SK-N-SH (cell line): ENCODE results near the gene CTBP2.

Source experiments
- CHD2 ChIP-seq: fragments of 150-350 bp; IDR thresholded peaks from 2 replicates; pipeline ENCODE4 v1.6.1; 2018; ENCODE audit warnings: low read length; ENCODE audit not compliant: partially characterized antibody
- ELF1 ChIP-seq: IDR thresholded peaks from 2 replicates; pipeline ENCODE4 v1.4.0; 2012
- FOXJ3 ChIP-seq: sonication (generic); formaldehyde crosslinking; IDR thresholded peaks from 2 replicates; pipeline ENCODE4 v1.5.1; 2020; ENCODE audit warnings: mild to moderate bottlenecking, missing genetic modification reagents
- FOXM1 ChIP-seq: IDR thresholded peaks from 2 replicates; pipeline ENCODE4 v1.4.0; 2012; ENCODE audit warnings: low read depth, mild to moderate bottlenecking
- JUND ChIP-seq: IDR thresholded peaks from 2 replicates; pipeline ENCODE4 v1.4.0; 2012
- POLR2AphosphoS5 ChIP-seq: IDR thresholded peaks from 2 replicates; pipeline ENCODE4 v1.6.1; 2012; ENCODE audit warnings: low read depth, low read length
- RAD21 ChIP-seq: IDR thresholded peaks from 2 replicates; pipeline ENCODE4 v1.6.1; 2012; ENCODE audit warnings: mild to moderate bottlenecking, low read length
- RFX5 ChIP-seq: IDR thresholded peaks from 2 replicates; pipeline ENCODE4 v1.6.1; 2012; ENCODE audit warnings: mild to moderate bottlenecking, improper control_type of control experiment, low read length
- TEAD4 ChIP-seq: IDR thresholded peaks from 2 replicates; pipeline ENCODE4 v1.4.0; 2012; ENCODE audit warnings: mild to moderate bottlenecking, borderline replicate concordance; ENCODE audit not compliant: insufficient read depth
- YY1 ChIP-seq: IDR thresholded peaks from 2 replicates; pipeline ENCODE4 v1.4.0; 2012; ENCODE audit warnings: low read depth, mild to moderate bottlenecking
- TF ChIP-seq, protein P1 (sequence below): fragments of 200-600 bp; sonication (generic); IDR thresholded peaks from 2 replicates; pipeline ENCODE4 v1.6.1; 2017; ENCODE audit warnings: antibody characterized with exemption, mild to moderate bottlenecking, moderate library complexity
- TF ChIP-seq, protein P2 (sequence below): fragments of 150-350 bp; IDR thresholded peaks from 2 replicates; pipeline ENCODE4 v1.6.1; 2017; ENCODE audit warnings: antibody characterized with exemption, low read length, low read depth, borderline replicate concordance

DNA sequence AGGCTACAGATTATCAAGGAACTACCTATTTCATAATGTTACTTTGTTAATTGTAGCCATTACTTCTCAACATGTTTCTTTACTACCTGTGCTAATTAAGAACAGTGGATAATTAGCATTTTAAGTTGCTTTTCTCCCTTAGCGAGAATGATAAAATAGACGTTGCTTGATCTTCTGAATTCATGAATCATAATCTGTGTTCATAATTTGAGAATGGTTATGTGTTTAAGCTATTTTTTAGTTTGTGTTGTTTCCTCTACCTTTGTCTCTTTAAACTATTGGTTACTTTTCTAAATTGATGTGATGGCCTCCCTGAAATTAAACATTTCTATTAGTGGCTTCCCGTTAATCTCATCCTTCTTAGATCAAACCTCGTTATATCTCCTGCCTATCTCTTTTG is 218.5 kb downstream of the CTBP2 start, which contains the start of gene ZRANB1:
- TF ChIP-seq, protein P1, sequence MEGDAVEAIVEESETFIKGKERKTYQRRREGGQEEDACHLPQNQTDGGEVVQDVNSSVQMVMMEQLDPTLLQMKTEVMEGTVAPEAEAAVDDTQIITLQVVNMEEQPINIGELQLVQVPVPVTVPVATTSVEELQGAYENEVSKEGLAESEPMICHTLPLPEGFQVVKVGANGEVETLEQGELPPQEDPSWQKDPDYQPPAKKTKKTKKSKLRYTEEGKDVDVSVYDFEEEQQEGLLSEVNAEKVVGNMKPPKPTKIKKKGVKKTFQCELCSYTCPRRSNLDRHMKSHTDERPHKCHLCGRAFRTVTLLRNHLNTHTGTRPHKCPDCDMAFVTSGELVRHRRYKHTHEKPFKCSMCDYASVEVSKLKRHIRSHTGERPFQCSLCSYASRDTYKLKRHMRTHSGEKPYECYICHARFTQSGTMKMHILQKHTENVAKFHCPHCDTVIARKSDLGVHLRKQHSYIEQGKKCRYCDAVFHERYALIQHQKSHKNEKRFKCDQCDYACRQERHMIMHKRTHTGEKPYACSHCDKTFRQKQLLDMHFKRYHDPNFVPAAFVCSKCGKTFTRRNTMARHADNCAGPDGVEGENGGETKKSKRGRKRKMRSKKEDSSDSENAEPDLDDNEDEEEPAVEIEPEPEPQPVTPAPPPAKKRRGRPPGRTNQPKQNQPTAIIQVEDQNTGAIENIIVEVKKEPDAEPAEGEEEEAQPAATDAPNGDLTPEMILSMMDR = no peak
- TF ChIP-seq YY1 = no peak
- no peak for TF ChIP-seq FOXJ3
- TF ChIP-seq RAD21 = no peak
- no peak for TF ChIP-seq ELF1
- no peak for TF ChIP-seq POLR2AphosphoS5
- no peak for TF ChIP-seq RFX5
- TF ChIP-seq CHD2 = no peak
- TF ChIP-seq TEAD4 = no peak
- TF ChIP-seq, protein P2, sequence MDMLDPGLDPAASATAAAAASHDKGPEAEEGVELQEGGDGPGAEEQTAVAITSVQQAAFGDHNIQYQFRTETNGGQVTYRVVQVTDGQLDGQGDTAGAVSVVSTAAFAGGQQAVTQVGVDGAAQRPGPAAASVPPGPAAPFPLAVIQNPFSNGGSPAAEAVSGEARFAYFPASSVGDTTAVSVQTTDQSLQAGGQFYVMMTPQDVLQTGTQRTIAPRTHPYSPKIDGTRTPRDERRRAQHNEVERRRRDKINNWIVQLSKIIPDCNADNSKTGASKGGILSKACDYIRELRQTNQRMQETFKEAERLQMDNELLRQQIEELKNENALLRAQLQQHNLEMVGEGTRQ = no peak
- TF ChIP-seq JUND = no peak
- TF ChIP-seq FOXM1 = no peak
